CD14-positive monocyte (primary cell): ENCODE data around the gene TRMT2A. TPM values are rescaled to one million over a fixed set of nuclear protein-coding genes. Genes with fewer than 3 reads are reported as not detected.

ENCODE experiments used
- DNase-seq, 3 donors: peaks; one replicate each; pipeline ENCODE4 v3.0.0-alpha.2; 2011 to 2022
- H2AFZ ChIP-seq: 2 replicates; pipeline ENCODE4 v1.6.0; 2012; ENCODE audit warnings: mild to moderate bottlenecking, low read depth, low read length, inconsistent platforms; ENCODE audit not compliant: insufficient read depth, poor library complexity, severe bottlenecking
- H3K27ac ChIP-seq, 2 donors: 1 replicate in 1 of 2; 2 replicates in 1 of 2; pipeline ENCODE4 v1.5.1; 2012 to 2013; ENCODE audit warnings: low read length in 2 of 2, control low read depth in 1 of 2, inconsistent platforms in 1 of 2, low read depth in 1 of 2, mild to moderate bottlenecking in 1 of 2
- H3K27me3 ChIP-seq, 2 donors: one replicate each; pipeline versions ENCODE4 v1.6.0 to v1.6.1; 2011 to 2013; ENCODE audit warnings: low read length in 2 of 2; ENCODE audit not compliant: control insufficient read depth in 2 of 2, insufficient read depth in 2 of 2
- H3K36me3 ChIP-seq, 2 donors: replicated peaks in 1 of 2; 1 replicate in 1 of 2; 2 replicates in 1 of 2; pipeline versions ENCODE4 v1.5.1 to v1.6.1; 2012 to 2013; ENCODE audit warnings: low read length in 2 of 2, control low read depth in 1 of 2, inconsistent platforms in 1 of 2, mild to moderate bottlenecking in 1 of 2; ENCODE audit not compliant: insufficient read depth in 2 of 2, control insufficient read depth in 1 of 2
- H3K4me1 ChIP-seq, 2 donors: 1 replicate in 1 of 2; 2 replicates in 1 of 2; pipeline versions ENCODE4 v1.5.1 to v1.6.1; 2012 to 2013; ENCODE audit warnings: low read length in 2 of 2, control low read depth in 1 of 2, inconsistent platforms in 1 of 2, mild to moderate bottlenecking in 1 of 2, moderate library complexity in 1 of 2; ENCODE audit not compliant: insufficient read depth in 2 of 2, control insufficient read depth in 1 of 2
- H3K4me2 ChIP-seq: replicated peaks from 2 replicates; pipeline ENCODE3; 2012; ENCODE audit warnings: low read length, moderate library complexity, mild to moderate bottlenecking; ENCODE audit not compliant: poor library complexity, severe bottlenecking; ENCODE audit errors: extremely low read depth
- H3K4me3 ChIP-seq, 3 experiments: fragments of 200-600 bp in 1 of 3; sonication (generic) in 1 of 3; replicated peaks in 1 of 3; 1 replicate in 2 of 3; 2 replicates in 1 of 3; pipeline ENCODE4 v1.5.1; 2011 to 2013; ENCODE audit warnings: low read length in 3 of 3, mild to moderate bottlenecking in 3 of 3, control low read depth in 2 of 3, low read depth in 2 of 3, inconsistent platforms in 1 of 3, moderate library complexity in 1 of 3
- H3K79me2 ChIP-seq: 2 replicates; pipeline ENCODE4 v1.6.0; 2012; ENCODE audit warnings: mild to moderate bottlenecking, control low read depth, inconsistent platforms, low read length, moderate library complexity; ENCODE audit not compliant: insufficient read depth
- H3K9ac ChIP-seq: 2 replicates; pipeline ENCODE4 v1.6.0; 2017; ENCODE audit warnings: low read length, mild to moderate bottlenecking; ENCODE audit not compliant: insufficient read depth, poor library complexity, severe bottlenecking
- H3K9me3 ChIP-seq, 2 donors: replicated peaks in 1 of 2; 1 replicate in 1 of 2; 2 replicates in 1 of 2; pipeline versions ENCODE4 v1.5.1 to v1.6.1; 2012 to 2013; ENCODE audit warnings: low read length in 2 of 2, control low read depth in 1 of 2; ENCODE audit not compliant: control insufficient read depth in 1 of 2, insufficient read depth in 1 of 2
- H4K20me1 ChIP-seq: 2 replicates; pipeline ENCODE4 v1.6.0; 2012; ENCODE audit warnings: mild to moderate bottlenecking, low read length, control low read depth, moderate library complexity; ENCODE audit not compliant: insufficient read depth
- H3K27ac Mint-ChIP-seq, 7 donors: one replicate each; pipeline ENCODE4 v1.8.0; 2020; ENCODE audit warnings: mild to moderate bottlenecking in 7 of 7, mixed read lengths in 7 of 7, moderate library complexity in 6 of 7, inconsistent platforms in 2 of 7
- H3K27me3 Mint-ChIP-seq, 3 donors: one replicate each; pipeline ENCODE4 v1.8.0; 2021 to 2022; ENCODE audit warnings: low read depth in 3 of 3, mild to moderate bottlenecking in 3 of 3, mixed read lengths in 3 of 3, moderate library complexity in 3 of 3, inconsistent platforms in 1 of 3
- H3K36me3 Mint-ChIP-seq, 2 donors: one replicate each; pipeline ENCODE4 v1.8.0; 2020; ENCODE audit warnings: mixed read lengths in 2 of 2, inconsistent platforms in 1 of 2, mild to moderate bottlenecking in 1 of 2
- H3K4me1 Mint-ChIP-seq: one replicate; pipeline ENCODE4 v1.8.0; 2020; ENCODE audit warnings: mild to moderate bottlenecking, mixed read lengths
- H3K4me3 Mint-ChIP-seq, 2 donors: one replicate each; pipeline ENCODE4 v1.8.0; 2020; ENCODE audit warnings: mild to moderate bottlenecking in 2 of 2, mixed read lengths in 2 of 2, moderate library complexity in 1 of 2
- H3K9me3 Mint-ChIP-seq, 7 donors: one replicate each; pipeline ENCODE4 v1.8.0; 2020 to 2022; ENCODE audit warnings: mixed read lengths in 7 of 7, mild to moderate bottlenecking in 6 of 7, moderate library complexity in 6 of 7, inconsistent platforms in 2 of 7
- CTCF ChIP-seq: fragments of 200-600 bp; IDR thresholded peaks from one replicate; pipeline ENCODE4 v1.8.0; 2022; ENCODE audit warnings: antibody characterized with exemption, mild to moderate bottlenecking
- WGBS: methylation state at CpG from one replicate; pipeline ENCODE4 v1.1.5; 2013; ENCODE audit warnings: missing lambda C conversion rate; ENCODE audit not compliant: insufficient coverage; 5-methylcytosine and 5-hydroxymethylcytosine counted together
- intact Hi-C, 2 donors: fragments of 100-400 bp; cut with micrococcal nuclease; formaldehyde crosslinking; loops; one replicate each; pipeline versions ENCODE4 v1.15.0 to v1.15.1; 2023
- polyA plus RNA-seq, 3 donors: library from polyadenylated mRNA; depleted of rRNA in 1 of 3; unstranded in 2 of 3; stranded (reverse) in 1 of 3; fragments of 300-500 nt in 2 of 3; fragments of >200 nt in 1 of 3; fragmentation: Illumina TruSeq in 2 of 3; gene quantifications; 1 replicate in 2 of 3; 2 replicates in 1 of 3; pipeline ENCODE4 v1.2.3, GENCODE V29; 2012 to 2021

Gene TRMT2A
- polyA plus RNA-seq, 3 donors: 20.1 to 121 (median 23.5) TPM

- Mint-ChIP-seq H3K4me1 (peaks cover 20% of the 10 kb centered on the region), H3K9me3 (no peaks in the 10 kb centered on the region), H3K27me3 (peaks cover 0 to 1% (median 0%) of the 10 kb centered on the region in 3 donors), H3K27ac (no peak overlapping the region), H3K4me3 (no peak overlapping the region), H3K36me3 (peaks cover 67 to 71% of the 10 kb centered on the region in 2 donors)
- no peaks in the 10 kb centered on the region for H3K9me3 ChIP-seq
- no peak overlapping the region for H3K9ac ChIP-seq
- H3K4me1 ChIP-seq: no peaks in the 10 kb centered on the region
- no peaks in the 10 kb centered on the region for H3K27me3 ChIP-seq
- no peak overlapping the region for H3K4me2 ChIP-seq
- 100% methylated on average over 5 of the region's 5 CpGs for whole genome bisulfite sequencing
- H3K36me3 ChIP-seq: peaks cover 62 to 69% of the 10 kb centered on the region in 2 donors
- H2AFZ ChIP-seq: no peak overlapping the region
- H3K4me3 ChIP-seq: no peak overlapping the region
- no peak for DNase-seq
- peaks cover 42% of the 10 kb centered on the region for H4K20me1 ChIP-seq
- intact Hi-C loops: no loop called here
- H3K79me2 ChIP-seq: peaks cover 53% of the 10 kb centered on the region
- no peak overlapping the region for H3K27ac ChIP-seq
- TF ChIP-seq CTCF: no peak
These were observed 30.3 kb downstream of the TRMT2A start for GRCh38 chr22:20086763-20087162.

- WGBS: over 99% methylated on average over 17 of the region's 24 CpGs
- no peak overlapping the region for H3K4me3 ChIP-seq
- peak overlapping the region in 1 of 7 donors; percentile 44 for H3K27ac Mint-ChIP-seq
- TF ChIP-seq CTCF: no peak
- peaks cover 26% of the 10 kb centered on the region for H3K4me1 Mint-ChIP-seq
- H3K27me3 ChIP-seq: no peaks in the 10 kb centered on the region
- no peaks in the 10 kb centered on the region for H3K9me3 ChIP-seq
- intact Hi-C loops: no loop called here
- no peak overlapping the region for H3K27ac ChIP-seq
- no peaks in the 10 kb centered on the region for H3K9me3 Mint-ChIP-seq
- peaks cover 61 to 65% of the 10 kb centered on the region in 2 donors for H3K36me3 Mint-ChIP-seq
- H2AFZ ChIP-seq: no peak overlapping the region
- peaks cover 4 to 5% of the 10 kb centered on the region in 2 donors for H3K4me1 ChIP-seq
- peaks cover 56 to 63% of the 10 kb centered on the region in 2 donors for H3K36me3 ChIP-seq
- DNase-seq: no peak
- H3K9ac ChIP-seq: no peak overlapping the region
- no peaks in the 10 kb centered on the region for H3K27me3 Mint-ChIP-seq
- no peak overlapping the region for H3K4me3 Mint-ChIP-seq
- H3K4me2 ChIP-seq: no peak overlapping the region
- H3K79me2 ChIP-seq: peaks cover 59% of the 10 kb centered on the region
- H4K20me1 ChIP-seq: peaks cover 45% of the 10 kb centered on the region
These were observed 30.9 kb downstream of the TRMT2A start for GRCh38 chr22:20086101-20086599.
